Bone marrow (tissue), 2 donors: ENCODE measurements around the gene TPRN.
A peak's percentile ranks its signal among the peaks of the same experiment; 100 is the strongest.

Experiments
- DNase-seq, 2 donors: peaks; one replicate each; lab custom pipeline; 2025; lab: John Stamatoyannopoulos, UW

TPRN gene

DNA sequence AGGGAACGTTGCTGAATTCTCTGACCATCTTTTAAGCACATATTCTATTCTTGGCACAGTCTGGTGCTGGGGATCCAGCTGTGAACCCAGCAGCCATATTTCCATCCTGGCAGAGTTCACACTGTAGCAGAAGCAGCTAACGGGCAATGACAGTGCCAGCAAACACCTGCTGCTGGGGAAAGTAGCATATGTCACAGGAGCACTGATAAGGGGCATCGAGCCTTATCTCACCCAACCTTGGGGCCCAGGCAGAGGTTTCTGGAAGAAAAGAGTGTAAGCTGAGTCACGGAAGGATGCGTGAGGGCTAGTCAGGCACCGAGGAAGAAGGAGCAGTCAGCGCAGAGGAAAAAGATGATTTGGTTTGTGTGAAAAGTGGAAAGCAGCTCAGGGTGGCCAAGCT lies 6.1 kb upstream of the TPRN start:
- DNase-seq: no peak

DNA sequence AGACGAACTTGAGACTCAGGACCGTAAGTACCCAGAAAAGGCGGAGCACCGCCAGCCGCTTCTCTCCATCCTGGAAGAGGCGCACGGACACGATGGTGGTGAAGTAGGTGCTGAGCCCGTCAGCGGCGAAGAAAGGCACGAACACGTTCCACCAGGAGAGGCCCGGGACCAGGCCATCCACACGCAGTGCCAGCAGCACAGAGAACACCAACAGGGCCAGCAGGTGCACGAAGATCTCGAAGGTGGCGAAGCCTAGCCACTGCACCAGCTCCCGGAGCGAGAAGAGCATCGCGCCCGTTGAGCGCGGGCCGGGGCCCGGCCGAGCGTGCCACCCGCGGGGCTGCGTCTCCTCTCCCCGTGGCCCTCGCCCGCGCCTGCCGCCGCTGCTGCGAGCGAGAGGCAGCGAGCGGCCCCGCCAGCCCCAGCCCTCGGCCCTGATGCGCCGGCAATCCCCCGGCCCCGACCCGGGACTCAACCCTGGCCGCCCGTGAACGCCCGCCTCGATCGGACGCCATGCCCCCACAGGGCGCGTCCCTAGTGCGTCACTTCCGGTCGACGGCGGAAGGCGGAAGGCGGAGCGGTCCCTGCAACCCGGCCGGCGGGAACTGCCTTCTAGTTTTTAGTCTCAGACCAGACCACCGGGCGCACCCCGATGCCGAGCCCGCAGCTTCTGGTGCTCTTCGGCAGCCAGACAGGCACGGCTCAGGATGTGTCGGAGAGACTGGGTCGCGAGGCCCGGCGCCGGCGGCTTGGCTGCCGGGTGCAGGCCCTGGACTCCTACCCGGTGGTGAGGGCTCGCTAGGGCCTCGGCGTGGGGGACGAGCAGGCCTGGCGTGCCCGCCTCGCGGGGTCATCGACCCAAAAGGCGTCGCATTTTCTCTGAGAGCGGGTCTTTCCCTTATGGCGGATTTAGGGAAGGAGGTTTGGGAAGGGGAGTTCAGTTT lies 4.9 kb upstream of the TPRN start, which contains the start of the genes NDOR1 and TMEM203:
Gene NDOR1, plus strand, starts transcription at position 575 of the 944 bp plus-strand sequence. Its CDS starts 78 bp downstream, at position 653.
Gene TMEM203, minus strand, starts transcription at position 523 of the 944 bp plus-strand sequence. Its CDS starts 234 bp downstream, at position 289.
- peak; percentile 69 to 89 for DNase-seq

DNA sequence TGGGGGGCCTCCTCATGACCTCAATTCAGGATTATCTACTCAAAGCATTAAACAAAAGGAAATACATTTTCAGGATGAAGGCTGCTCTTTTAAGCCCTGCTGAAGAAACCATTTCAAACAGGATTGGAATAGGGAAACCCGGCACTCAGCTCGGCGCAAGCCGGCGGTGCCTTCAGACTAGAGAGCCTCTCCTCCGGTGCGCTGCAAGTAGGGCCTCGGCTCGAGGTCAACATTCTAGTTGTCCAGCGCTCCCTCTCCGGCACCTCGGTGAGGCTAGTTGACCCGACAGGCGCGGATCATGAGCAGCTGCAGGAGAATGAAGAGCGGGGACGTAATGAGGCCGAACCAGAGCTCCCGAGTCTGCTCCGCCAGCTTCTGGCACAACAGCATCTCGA lies 4.2 kb upstream of the TPRN start:
- no peak for DNase-seq

DNA sequence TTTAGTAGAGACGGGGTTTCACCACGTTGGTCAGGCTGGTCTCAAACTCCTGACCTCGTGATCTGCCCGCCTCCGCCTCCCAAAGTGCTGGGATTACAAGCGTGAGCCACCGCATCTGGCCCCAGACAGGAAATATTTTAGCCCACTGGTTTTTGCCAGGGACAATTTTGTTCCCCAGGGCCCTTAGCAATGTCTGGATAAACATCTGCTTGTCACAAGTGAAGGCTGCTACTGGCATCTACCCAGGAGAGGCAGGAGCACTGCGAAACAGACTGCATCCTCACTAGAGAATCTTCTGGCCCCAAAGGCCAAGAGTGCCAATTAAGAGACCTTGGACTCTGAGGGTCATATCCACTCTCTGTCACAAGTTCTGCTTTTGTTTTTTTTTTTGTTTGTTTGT lies 2.4 kb upstream of the TPRN start:
- DNase-seq: no peak

DNA sequence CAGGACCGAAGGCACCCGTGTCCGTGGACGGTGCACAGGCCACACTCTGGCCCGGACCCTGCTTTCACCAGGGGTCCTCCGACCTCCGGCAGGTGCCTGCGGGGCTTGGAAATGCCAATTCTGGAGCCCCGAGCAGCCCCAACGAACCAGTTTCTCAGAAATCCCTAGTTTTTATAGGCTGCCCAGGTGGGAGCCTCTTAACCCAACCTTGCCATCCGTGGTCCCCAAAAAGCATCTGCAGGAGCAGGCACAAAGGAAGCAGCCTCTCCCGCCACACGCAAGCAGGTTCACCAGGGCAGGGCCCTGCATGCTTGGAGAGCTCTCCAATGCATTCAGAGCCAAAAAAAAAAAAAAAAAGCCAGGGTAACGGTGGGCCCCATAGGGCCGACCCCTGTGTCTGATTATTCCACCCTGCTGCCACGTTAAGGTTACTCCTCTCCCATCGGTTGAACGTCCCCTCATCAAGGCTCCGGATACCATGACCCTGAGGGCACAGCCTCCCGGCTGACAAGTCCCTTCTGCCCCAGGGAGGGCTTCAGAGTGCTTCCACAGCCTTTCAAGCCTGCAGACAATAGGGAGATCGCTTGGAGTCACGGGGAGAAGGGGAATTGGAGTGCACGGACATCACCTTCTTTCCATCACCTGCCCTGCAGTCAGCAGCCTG lies 796 bp upstream of the TPRN start:
- no peak for DNase-seq

DNA sequence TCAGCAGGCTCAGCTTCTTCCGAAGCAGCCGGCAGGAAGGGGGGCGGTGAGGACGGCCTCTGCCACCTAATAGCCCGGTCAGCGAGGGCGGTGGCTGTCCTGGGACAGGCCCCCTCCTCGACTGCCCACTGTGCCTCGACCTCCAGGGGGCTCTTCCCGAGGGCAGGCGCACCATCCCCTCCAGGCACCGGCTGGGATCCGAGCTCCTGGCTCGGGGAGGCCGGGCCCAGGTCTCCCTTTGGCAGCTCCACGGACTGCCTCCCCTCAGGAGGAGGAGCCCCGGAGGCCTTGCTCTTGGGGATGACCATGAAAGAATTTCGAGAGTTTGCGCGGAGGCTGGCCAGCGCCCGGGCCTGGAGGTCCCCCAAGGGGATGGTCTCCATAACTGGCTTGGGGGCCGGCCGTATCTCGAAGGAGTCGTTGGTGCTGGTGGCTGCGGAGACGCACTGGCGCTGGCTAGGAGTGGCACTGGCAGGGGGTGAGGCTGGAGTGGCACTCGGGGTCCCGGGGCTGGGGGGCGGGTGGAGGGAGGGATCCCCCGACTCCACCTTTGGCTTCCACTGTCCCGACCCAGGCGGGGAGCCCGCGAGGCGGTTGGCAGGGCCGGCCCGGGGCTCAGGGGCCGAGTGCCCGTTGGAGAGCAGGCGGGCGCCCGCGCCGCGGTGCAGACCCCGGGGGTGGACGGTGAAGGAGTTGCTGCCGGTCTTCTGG lies 975 bp downstream of the TPRN start:
- no peak for DNase-seq

DNA sequence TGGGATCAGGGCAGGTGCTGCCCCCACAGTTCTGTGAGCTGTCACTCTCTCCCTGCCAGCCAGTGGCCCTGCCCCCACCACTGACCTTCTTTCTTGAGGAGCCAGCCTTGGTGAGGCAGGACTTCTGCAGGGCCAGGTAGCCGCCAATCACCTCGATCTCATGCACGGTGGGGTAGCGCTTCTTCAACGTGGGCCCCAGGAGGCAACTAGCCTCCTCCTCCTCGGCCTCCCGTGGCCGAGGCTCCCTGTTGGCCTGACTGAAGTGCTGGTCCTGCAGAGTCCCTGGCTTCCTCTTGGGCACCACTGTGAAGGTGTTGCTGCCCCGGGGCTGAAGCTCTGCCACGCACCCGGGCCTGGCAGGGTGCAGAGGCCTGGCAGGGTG lies 1.6 kb downstream of the TPRN start:
- DNase-seq: no peak

DNA sequence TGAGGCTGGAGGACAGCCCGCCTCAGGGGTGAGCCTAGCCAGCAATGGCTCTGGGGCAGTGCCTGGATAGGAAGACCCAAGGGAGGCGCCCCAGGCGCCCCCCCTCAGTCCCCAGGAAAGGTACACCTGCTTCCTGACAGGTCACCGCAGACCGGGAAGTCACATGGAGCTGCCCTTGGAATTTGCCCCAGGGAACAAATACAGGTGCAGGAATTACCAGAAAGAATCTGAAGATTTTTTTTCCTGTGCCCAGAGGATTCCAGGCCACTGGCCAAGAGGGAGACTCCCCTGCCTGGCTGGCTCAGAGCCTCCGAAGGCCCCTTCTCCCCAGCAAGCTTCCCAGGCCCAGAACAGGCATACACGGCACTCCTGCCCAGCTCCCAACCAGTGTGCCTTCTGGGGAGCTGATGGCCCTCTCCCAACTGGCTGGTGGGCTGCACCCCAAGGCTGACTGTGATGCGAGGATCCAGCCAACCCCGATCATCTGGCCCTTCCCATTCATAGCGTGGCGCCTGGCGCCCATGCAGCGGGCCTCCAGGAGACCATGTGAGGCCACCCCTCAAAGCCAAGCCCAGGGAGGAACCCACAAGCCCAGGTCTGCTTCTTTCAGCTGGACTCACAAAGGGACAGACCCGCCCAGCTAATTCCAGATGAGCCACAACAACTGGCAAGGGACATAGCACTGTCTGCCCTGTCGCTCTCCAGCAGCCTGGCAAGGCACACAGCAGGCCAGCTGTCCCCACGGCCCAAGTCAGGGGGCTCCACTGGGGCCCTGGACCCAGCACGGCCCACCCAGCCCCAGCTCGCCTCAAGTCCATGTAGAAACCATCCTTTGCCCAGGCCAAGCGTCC lies 2.3 kb downstream of the TPRN start:
- DNase-seq: no peak

DNA sequence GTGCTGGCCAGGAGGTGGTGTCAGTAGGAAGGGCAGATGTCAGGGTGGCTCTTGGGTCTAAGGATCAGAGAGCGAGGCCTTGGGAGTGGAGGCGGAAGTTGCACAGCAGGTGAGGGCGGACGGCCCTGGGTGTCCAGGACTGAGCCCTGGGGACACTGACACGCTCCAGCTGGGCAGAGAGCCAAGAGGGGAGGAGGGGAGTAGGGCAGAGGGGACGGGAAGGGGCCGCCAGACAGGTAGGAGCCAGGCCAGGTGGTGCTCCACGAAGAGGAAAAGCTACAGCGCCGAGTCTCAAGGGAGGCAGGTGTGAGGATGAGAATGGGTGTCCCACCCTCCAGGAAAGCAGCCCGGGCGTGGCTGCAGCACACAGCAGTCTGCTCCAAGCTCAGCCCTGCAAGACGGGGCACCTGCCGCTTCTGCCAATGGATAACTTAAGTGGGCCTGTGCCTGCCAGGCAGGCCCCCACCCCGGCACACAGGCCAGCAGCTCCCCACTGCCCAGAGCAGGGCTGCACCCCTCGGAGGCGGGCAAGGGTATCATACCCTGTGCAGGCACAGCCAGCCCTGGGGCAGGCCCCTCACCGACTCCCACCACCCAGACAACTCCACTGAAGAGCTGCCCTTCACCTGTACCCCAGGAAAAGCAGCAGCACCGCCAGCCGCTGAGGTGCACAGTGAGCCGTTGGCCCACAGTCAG lies 4.9 kb downstream of the TPRN start:
- DNase-seq: no peak

DNA sequence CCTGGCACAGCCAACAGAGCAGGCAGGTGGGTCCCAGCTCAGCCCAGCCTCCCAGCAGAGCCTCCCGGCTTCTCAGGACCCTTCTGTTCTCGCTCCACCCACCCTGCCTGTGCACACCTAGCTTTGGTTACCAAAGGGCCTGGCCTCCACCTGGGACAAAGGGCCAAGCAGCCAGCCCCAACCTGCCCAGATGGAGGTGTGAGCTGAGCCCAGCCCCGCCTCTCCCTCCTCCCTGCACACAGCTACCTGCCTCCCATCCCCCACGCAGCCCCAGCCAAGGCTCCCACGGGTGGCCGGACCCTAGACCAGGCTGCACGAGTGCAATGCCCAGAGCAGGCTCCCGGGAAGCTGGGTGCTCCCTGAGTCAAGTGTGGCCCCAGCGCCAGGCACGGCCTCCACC lies 5.6 kb downstream of the TPRN start:
- DNase-seq: no peak

DNA sequence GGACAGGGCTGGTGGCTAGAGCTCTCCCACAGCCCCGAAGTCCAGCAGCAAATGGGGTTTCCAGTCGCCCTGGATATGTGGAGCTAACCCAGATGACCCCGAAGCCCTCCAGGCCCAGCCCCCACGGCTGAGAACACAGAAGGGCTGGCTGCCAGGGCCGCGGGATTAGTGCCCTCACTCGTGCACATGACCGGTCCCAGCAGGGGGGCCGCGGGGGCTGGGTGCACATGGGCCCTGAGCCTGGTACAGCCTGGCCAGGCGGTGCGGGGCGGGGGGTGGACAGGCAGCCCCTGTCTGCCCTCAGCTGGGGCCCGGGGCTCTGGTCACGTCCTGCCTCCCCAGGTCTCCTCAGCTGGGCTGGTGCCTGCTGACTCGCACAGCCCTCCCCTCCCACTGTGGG lies 6.2 kb downstream of the TPRN start:
- no peak for DNase-seq

DNA sequence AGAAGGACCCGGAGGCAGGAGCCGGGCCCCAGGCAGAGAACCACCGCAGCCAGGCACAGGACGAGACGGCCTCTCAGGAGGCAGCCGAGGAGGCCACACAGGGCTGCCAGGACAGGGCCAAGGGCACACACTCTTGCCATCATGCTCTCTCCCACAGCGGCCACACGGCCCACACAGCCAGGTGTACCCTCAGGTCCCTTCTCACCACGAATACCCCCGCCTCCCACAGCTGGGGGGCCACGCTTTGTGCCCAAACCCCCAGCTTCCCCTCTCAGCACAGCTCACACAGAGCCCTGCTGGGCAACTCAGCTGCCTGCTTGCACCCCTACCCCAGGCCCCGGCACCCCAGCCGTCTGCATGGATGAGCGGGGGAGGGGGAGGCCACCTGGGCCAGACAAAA lies 6.8 kb downstream of the TPRN start:
- DNase-seq: no peak

DNA sequence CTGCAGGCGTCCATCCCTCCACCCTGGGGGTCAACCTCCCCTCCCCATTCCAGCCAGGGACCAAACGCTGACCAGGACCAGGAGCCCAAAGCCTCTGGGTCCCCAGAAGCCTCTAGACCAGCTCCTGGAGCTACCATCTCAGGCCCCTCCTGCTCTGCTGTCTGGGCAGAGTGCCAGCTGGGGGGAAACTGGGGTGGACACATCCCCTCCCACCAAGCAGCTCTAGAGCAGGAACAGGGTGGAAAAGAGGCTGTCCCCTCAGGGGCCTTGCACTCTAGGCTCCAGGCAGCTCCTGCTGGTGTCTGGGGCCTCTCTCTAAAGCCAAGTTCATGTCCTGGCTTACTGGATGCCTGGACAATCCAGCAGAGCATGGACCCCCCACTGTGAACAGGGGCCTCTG lies 7.7 kb downstream of the TPRN start:
- DNase-seq: no peak

DNA sequence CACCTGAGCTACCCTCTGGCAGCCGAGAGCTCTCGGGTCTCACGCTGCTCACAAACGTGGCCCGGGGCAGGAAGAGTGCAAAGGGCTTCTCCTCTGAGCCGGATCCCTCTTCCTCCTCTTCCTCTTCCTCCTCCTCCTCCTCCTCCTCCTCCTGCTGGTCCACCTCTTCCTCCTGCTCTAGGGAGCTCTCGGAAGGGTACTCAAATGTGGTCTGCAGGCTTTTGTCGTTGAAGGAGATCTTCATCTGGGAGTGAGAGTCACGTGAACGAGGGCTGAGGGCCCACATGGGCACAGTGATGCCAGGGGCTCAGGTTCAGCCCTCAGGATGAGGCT lies 8.1 kb downstream of the TPRN start:
- no peak for DNase-seq

DNA sequence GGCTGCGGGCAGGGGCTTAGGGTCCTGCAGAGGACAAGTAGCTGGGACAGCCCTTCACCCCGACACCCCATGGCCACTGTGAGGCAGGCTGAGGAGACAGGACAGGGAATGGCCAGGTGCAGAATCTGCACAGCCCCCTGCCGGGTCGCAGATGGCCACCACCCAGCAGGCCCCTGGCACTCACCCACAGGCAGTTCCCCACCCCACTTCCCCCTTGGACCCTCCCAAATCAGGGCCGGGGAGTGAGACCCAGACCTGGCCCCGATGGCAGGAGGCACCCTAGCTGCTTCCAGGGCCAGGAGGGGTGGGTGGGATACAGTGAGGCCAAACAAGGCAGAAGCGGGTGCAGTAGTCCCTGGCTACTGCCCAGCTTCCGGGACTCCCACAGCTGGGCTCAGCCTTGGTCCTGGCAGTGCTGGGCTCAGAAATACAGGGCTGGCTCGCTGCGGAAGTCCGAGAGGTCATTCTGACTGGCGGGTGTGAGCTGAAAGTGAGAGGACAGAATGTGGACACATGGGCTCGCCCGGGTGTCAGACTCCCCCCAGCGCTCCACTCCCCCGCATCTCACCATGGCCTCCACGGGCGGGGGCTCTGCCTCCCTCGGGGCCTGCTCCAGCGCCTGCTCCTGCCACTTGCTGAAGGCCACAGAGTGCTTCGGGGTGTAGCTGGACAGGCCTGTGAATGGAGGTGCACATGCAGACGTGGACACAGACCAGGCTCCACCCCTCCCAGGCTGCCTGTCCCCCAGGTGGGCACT lies 8.7 kb downstream of the TPRN start:
- no peak for DNase-seq

DNA sequence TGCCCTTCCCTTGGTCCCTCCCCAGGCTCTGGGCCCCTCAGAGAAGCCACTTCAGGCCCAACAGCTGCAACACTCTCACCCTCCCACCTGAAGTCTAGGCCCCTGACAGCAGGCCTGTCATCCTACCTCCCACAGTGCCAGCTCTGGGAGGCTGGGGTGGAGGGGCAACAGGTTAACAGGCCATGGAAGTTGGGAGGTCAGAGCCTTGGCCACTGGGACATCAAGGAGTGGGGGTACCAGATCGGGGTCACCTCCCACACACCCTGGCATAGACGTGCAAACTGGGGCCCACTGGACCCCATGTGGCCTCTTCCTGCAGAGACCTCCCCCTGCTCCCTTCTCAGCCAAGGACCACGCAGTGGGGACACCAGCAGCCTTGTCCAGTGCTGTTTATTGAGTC lies 9.3 kb downstream of the TPRN start:
- DNase-seq: no peak

DNA sequence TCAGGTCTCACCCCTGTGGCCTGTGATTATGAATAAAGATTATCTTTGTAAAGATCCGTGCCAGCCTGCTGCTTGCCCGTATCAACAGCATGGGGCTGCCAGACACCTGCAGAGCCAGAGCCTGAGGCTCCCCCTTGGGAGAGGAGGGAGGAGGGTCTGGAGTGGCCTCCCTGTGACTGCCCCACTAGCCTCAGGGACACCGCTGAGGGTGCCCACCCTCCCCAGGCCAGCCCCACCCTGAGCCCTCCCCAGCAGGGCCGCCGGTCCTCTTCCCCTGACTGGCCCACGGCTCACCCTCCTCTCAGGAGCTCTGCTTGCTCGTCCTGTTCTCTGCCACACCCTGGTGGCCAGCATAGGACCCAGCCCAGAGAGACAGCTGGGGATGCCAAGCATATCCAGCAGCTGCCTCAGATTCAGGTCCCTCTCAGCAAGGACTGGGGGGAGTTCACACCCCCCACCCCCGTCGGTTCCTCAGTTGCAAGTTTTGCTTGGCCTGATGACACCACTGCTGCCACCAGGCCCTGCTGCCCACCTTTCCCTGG lies 10.2 kb downstream of the TPRN start:
- DNase-seq: no peak

DNA sequence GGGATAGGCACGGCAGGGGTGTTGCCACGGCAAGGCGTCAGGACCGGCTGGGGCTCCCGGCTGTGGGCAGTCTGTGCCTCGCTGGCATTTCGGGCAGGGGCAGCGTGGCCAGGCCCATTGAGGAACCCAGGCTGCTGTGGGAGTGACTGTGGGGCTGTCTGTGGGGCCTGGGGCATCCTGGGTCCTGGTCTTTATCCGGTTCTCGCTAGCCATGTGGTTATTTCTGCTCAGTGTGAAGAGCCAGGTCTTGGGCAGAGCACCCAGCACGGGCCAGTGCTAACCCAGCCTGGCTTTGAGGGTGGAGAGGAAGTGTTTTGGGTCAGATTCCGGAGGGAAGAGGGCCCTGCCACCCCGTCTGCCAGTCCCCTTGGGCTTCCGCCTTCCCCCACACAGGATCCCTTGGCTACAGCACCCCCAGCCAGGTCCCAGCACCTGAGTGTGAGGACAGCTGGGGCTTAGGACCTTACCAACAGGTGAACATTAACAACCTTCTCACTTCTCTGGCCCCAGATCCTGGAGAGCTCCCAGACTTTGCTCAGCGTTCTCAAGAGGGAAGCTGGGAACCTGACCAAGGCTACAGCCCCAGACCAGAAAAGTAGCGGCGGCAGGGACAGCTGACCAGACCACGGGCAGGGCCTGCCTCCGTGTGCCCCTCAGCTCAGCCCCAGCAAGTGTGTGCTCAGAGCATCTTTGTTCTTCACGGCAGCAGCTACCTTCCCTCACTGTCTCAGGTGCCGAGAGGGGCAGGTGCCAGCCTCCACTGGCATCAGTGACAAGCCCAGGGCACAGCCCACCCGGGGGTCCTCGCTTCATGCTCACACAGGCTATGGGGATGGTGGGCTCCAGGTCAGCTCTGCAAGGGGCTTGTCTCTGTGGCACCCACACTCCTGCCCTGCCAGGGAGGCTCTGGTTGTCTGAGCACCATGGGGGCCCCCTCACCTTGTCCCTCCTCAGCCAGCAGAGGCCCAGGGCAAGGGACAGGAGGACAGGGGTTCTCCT lies 10.9 kb downstream of the TPRN start:
- DNase-seq: no peak
